IPS DF 6.9 (cell line): Measurements from ENCODE around the gene RPS8.
"Not testable (repeated sequence)": the region's sequence is repeated elsewhere in the genome, so short reads cannot be mapped to it uniquely, and the experiment has no call there.

Source experiments
- DNase-seq: peaks from one replicate; pipeline ENCODE4 v3.0.0-alpha.2; 2013; ENCODE audit warnings: low read depth, low spot score
- H3K27ac ChIP-seq: one replicate; pipeline ENCODE4 v1.5.1; 2013; ENCODE audit warnings: low read length, control low read depth
- H3K27me3 ChIP-seq: 2 replicates; pipeline ENCODE4 v1.6.1; 2013; ENCODE audit warnings: mild to moderate bottlenecking, low read length; ENCODE audit not compliant: control insufficient read depth, insufficient read depth
- H3K36me3 ChIP-seq: 2 replicates; pipeline ENCODE4 v1.6.1; 2013; ENCODE audit warnings: low read length; ENCODE audit not compliant: control insufficient read depth, insufficient read depth
- H3K4me1 ChIP-seq: 2 replicates; pipeline ENCODE4 v1.6.1; 2013; ENCODE audit warnings: low read length; ENCODE audit not compliant: control insufficient read depth, insufficient read depth
- H3K4me3 ChIP-seq: 2 replicates; pipeline ENCODE4 v1.5.1; 2013; ENCODE audit warnings: mild to moderate bottlenecking, low read length
- H3K9me3 ChIP-seq: 2 replicates; pipeline ENCODE4 v1.6.1; 2013; ENCODE audit warnings: low read length, inconsistent platforms; ENCODE audit not compliant: control insufficient read depth, insufficient read depth
- WGBS: extraction: QIAGEN DNeasy Blood & Tissue Kit; methylation state at CpG from one replicate; pipeline ENCODE4 v1.1.7; 2013; ENCODE audit warnings: mixed read lengths, missing lambda C conversion rate; ENCODE audit not compliant: insufficient read length, insufficient coverage; 5-methylcytosine and 5-hydroxymethylcytosine counted together

The RPS8 gene

DNA sequence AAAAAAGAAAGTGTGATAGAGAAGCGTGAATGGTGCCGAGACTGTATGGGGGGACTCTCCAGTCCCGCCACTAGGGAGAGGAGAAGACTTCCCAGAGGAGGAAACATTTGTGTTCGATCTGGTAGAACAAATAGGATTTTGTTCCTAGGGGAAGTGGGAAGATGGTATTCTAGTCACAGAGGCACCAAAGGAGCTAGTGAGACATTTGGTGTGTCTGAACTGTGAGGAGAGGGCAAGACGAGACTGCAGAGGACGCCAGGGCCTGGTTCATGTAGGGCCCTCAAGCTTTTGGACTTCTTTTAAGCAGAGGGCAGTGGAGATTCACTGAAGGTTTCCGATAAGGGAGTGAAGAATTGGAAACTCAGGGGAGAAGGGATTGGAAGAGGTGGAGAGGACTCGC is 35.9 kb downstream of the RPS8 start:
- Histone ChIP-seq H3K9me3 (no peaks in the 10 kb centered on the region), H3K4me1 (peaks cover 19% of the 10 kb centered on the region), H3K4me3 (no peak overlapping the region), H3K27me3 (no peaks in the 10 kb centered on the region), H3K36me3 (no peaks in the 10 kb centered on the region; the same call in 1 of the 2 replicates), H3K27ac (no peak overlapping the region)
- no CpG with 5 or more reads among the region's 8 CpGs for WGBS
- DNase-seq: no peak

DNA sequence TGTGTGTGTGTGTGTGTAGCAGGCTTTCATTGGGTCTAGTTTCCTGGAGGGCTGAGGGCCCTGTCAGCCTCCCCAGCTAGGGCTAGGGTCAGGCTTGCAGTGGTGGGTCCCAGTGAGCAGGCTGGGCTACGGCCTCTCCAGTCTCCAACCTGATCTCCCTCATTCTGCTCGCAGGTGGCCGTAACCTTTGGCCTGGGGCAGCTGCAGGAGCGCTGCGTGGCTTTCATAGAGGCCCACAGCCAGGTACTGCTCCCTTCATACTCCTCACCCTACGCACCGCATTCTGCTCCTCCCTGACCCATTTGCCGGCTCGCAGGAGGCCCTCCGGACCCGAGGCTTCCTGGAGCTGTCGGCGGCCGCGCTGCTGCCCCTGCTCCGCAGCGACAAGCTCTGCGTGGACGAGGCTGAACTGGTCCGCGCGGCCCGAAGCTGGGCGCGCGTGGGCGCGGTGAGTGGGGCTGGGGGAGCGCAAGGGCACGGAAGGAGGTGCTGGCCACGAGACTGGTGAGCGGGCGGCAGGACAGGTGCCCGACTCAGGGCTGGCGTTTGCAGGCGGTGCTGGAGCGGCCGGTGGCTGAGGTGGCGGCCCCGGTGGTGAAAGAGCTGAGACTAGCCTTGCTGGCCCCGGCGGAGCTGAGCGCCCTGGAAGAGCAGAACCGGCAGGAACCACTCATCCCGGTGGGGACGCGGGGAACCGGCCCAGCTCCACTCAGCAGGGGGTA is 37.6 kb downstream of the RPS8 start:
- Histone ChIP-seq H3K36me3 (no peaks in the 10 kb centered on the region), H3K4me1 (peaks cover 11% of the 10 kb centered on the region), H3K27ac (no peak overlapping the region), H3K27me3 (no peaks in the 10 kb centered on the region), H3K9me3 (no peaks in the 10 kb centered on the region), H3K4me3 (peak overlapping the region; percentile 40; the same call in 1 of the 2 replicates)
- no peak for DNase-seq
- no CpG with 5 or more reads among the region's 48 CpGs for WGBS

DNA sequence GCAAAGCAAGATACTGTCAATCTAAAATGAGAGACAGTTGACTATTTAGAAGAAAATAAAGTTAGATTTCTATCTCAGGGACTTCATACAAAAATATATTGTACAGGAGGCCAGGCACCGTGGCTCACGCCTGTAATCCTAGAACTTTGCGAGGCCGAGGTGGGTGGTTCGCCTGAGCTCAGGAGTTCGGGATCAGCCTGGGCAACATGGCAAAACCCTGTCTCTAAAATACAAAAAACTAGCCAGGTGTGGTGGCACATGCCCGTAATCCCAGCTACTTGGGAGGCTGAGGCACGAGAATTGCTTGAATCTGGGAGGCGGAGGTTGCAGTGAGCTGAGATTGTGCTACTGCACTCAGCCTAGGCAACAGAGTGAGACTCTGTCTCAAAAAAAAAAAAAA is 40.6 kb downstream of the RPS8 start:
- DNase-seq, H3K4me1 ChIP-seq, H3K36me3 ChIP-seq, H3K4me3 ChIP-seq, H3K9me3 ChIP-seq, H3K27ac ChIP-seq, H3K27me3 ChIP-seq: not testable (repeated sequence)
- no CpG with 5 or more reads among the region's 9 CpGs for WGBS

GRCh38 chr1:44817307-44817706 is 42.0 kb downstream of the RPS8 start:
- no peaks in the 10 kb centered on the region for H3K9me3 ChIP-seq
- no peak overlapping the region for H3K27ac ChIP-seq
- no peaks in the 10 kb centered on the region for H3K27me3 ChIP-seq
- H3K4me3 ChIP-seq: no peak overlapping the region
- H3K36me3 ChIP-seq: no peaks in the 10 kb centered on the region
- DNase-seq: no peak
- peaks cover 2% of the 10 kb centered on the region for H3K4me1 ChIP-seq
- WGBS: no CpG with 5 or more reads among the region's 2 CpGs

DNA sequence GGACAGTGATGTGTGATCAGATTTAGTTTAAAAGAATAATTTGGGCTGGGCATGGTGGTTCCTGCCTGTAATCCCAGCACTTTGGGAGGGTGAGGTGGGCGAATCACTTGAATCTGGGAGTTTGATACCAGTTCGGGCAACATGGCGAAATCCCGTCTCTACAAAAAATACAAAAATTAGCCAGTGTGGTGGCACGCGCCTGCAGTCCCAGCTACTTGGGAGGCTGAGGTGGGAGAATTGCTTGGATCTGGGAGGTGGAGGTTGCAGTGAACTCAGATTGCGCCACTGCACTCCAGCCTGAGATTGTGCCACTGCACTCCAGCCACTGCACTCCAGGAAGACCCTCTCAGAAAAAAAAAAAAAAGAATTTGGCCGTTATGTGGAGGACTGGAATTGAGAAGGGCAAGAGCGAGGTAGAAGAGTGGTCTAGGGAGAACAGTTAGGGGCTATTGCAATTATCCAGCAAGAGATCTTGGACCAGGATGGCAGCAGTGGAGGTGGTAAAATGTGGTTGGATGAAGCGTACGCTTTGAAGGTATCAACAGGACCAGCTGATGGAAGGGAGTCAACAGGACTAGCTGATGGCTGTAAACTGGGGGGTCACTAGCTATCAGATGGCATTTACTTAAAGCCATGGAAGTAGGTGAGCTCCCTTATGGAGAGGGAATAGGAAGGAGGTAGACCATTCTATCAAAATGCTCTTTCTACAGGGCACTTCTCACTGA is 42.6 kb downstream of the RPS8 start:
- no peak overlapping the region for H3K27ac ChIP-seq
- no peaks in the 10 kb centered on the region for H3K36me3 ChIP-seq
- no peaks in the 10 kb centered on the region for H3K9me3 ChIP-seq
- no peak for DNase-seq
- peaks cover 2% of the 10 kb centered on the region for H3K4me1 ChIP-seq
- no peak overlapping the region for H3K4me3 ChIP-seq
- WGBS: no CpG with 5 or more reads among the region's 11 CpGs
- H3K27me3 ChIP-seq: no peaks in the 10 kb centered on the region

DNA sequence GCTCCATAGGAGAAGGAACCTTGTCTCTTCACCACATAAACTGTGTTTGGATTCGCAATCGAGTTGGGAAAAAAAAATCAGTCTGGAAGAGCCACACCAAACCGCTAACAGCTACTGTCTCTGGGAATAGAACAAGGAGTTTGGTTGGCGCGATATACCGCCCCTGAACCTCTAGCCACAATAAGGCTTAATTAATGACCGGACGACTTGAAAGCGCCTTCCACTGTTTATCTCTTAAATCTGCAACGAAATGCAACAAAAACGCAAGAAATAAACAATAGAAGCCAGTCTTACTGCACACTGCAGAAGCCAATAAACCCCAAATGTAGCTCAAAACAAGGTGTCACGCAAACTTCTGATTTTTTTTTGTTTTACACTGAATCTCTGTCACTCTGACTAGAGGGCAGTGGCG is 43.9 kb downstream of the RPS8 start:
- H3K27me3 ChIP-seq: no peaks in the 10 kb centered on the region
- WGBS: no CpG with 5 or more reads among the region's 13 CpGs
- no peak overlapping the region; the same call in 1 of the 2 replicates for H3K4me3 ChIP-seq
- H3K9me3 ChIP-seq: no peaks in the 10 kb centered on the region
- no peaks in the 10 kb centered on the region for H3K36me3 ChIP-seq
- no peak for DNase-seq
- H3K4me1 ChIP-seq: no peaks in the 10 kb centered on the region; the same call in 1 of the 2 replicates
- H3K27ac ChIP-seq: no peak overlapping the region

GRCh38 chr1:44819608-44820327 is 44.4 kb downstream of the RPS8 start:
- H3K4me3 ChIP-seq: peak overlapping the region; percentile 60; the same call in 1 of the 2 replicates
- WGBS: no CpG with 5 or more reads among the region's 33 CpGs

GRCh38 chr1:44820328-44821239 is 45.2 kb downstream of the RPS8 start:
- no CpG with 5 or more reads among the region's 25 CpGs for WGBS
- no peak for DNase-seq

More at GRCh38 chr1:44819608-44820327, 44.4 kb downstream of the RPS8 start:
- Histone ChIP-seq H3K27ac (no peak overlapping the region), H3K9me3 (no peaks in the 10 kb centered on the region), H3K36me3 (no peaks in the 10 kb centered on the region), H3K27me3 (no peaks in the 10 kb centered on the region), H3K4me1 (no peaks in the 10 kb centered on the region; the same call in 1 of the 2 replicates)
- peak; percentile 66 for DNase-seq

DNA sequence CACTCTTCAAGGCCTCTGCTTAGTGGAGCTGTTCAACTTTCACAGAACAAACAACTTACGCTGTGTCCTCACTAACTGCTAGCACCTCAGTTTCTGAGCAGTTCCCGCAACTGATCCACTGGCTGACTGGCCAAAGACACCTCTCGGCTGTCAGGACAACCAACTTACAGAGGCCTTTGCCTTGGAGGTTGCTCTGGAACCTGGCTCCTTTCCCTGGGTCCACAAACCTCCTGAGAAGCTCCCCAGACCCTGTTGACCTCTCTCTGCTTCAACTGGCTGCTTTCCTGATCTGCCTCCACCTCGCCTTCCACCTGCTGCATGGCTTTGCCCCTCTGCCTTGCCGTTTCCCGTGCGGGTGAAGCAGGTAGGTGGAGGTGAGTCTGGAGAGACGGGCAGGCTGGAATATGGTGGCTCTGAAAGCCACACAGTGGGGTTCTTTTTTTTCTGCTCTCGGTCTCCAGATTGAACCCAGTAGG is 45.9 kb downstream of the RPS8 start:
- Histone ChIP-seq H3K4me1 (no peaks in the 10 kb centered on the region; the same call in 1 of the 2 replicates), H3K36me3 (no peaks in the 10 kb centered on the region), H3K27ac (no peak overlapping the region), H3K27me3 (no peaks in the 10 kb centered on the region), H3K4me3 (no peak overlapping the region), H3K9me3 (no peaks in the 10 kb centered on the region)
- no peak for DNase-seq
- WGBS: no CpG with 5 or more reads among the region's 9 CpGs

More at GRCh38 chr1:44820328-44821239, 45.2 kb downstream of the RPS8 start:
- no peaks in the 10 kb centered on the region; the same call in 1 of the 2 replicates for H3K4me1 ChIP-seq
- H3K27me3 ChIP-seq: no peaks in the 10 kb centered on the region
- no peak overlapping the region for H3K27ac ChIP-seq
- peak overlapping the region; percentile 60; the same call in 1 of the 2 replicates for H3K4me3 ChIP-seq
- no peaks in the 10 kb centered on the region for H3K36me3 ChIP-seq
- H3K9me3 ChIP-seq: no peaks in the 10 kb centered on the region
